Measurements from ENCODE around the gene GRHL1. TPM values are rescaled to one million over a fixed set of nuclear protein-coding genes. Genes with fewer than 3 reads are reported as not detected.

GRHL1 gene
- total RNA-seq, 1 experiment from 2014 or later: 2.5 TPM

- no peak for TF ChIP-seq CTCF (conservative IDR thresholded peaks at IDR 0.05)
- no CpG with 5 or more reads among the region's 16 CpGs for WGBS (ENCODE audit: extremely low coverage, insufficient read length, low lambda C conversion rate)
- Histone ChIP-seq H3K79me2 (ENCODE audit: insufficient read depth, low read length) (no peaks in the 10 kb centered on the region), H3K9me3 (ENCODE audit: control insufficient read depth, low read depth, low read length) (no peaks in the 10 kb centered on the region), H3K4me1 (ENCODE audit: insufficient read depth, low read length) (no peaks in the 10 kb centered on the region), H3T11ph (ENCODE audit: low read length) (no peak overlapping the region), H2BK15ac (ENCODE audit: low read depth, low read length) (no peak overlapping the region), H4K91ac (ENCODE audit: insufficient read length, low read depth, low read length) (no peak overlapping the region), H3K14ac (ENCODE audit: insufficient read depth, low read length) (no peak overlapping the region; the same call in 1 of the 2 replicates), H4K5ac (ENCODE audit: insufficient read length, low read depth, low read length) (no peak overlapping the region), H3K23me2 (ENCODE audit: insufficient read length, low read depth, low read length, poor library complexity, severe bottlenecking) (peaks cover 4% of the 10 kb centered on the region), H2AK5ac (ENCODE audit: insufficient read length, low read length) (no peak overlapping the region), H4K20me1 (ENCODE audit: control insufficient read depth, insufficient read depth, insufficient read length) (no peaks in the 10 kb centered on the region), H3K23ac (ENCODE audit: insufficient read length, low read depth, low read length) (no peak overlapping the region), H3K4me2 (ENCODE audit: insufficient read depth, insufficient read length, low read length) (no peak overlapping the region), H3K18ac (ENCODE audit: insufficient read length, low read depth, low read length) (no peak overlapping the region), H2BK20ac (ENCODE audit: low read depth, low read length, poor library complexity, severe bottlenecking) (no peak overlapping the region), H3K27ac (ENCODE audit: insufficient read length, low read depth, low read length) (no peak overlapping the region), H2BK120ac (ENCODE audit: low read depth, low read length, poor library complexity, severe bottlenecking) (no peak overlapping the region), H3K56ac (ENCODE audit: insufficient read length, low read depth, low read length) (no peak overlapping the region), H2BK5ac (ENCODE audit: insufficient read length, low read length) (no peak overlapping the region), H3K79me1 (ENCODE audit: insufficient read depth, low read depth, low read length, poor library complexity, severe bottlenecking) (no peaks in the 10 kb centered on the region), H3K27me3 (ENCODE audit: insufficient read depth, low read length) (no peaks in the 10 kb centered on the region), H3K9ac (ENCODE audit: extremely low read depth, insufficient read length, low read length) (no peak overlapping the region), H3K4ac (ENCODE audit: low read depth, low read length) (no peak overlapping the region), H2BK12ac (ENCODE audit: insufficient read length, low read depth, low read length) (no peak overlapping the region), H2AFZ (ENCODE audit: low read length) (no peak overlapping the region), H4K8ac (replicated peaks; ENCODE audit: insufficient read length, low read depth, low read length) (no peak overlapping the region)
- DNase-seq: no peak
- H3K36me3 Mint-ChIP-seq (ENCODE audit: insufficient read depth in 1 of 3, low read depth in 3 of 3): no peaks in the 10 kb centered on the region; a peak in 1 of 7 replicates
- H3K27ac Mint-ChIP-seq: no peak overlapping the region
- peaks cover 12% of the 10 kb centered on the region for H3K27me3 Mint-ChIP-seq (ENCODE audit: low read depth)
- H3K9me3 Mint-ChIP-seq: no peaks in the 10 kb centered on the region; a peak in 1 of 5 replicates
- no peak overlapping the region for H3K4me3 Mint-ChIP-seq
- no peaks in the 10 kb centered on the region for H3K4me1 Mint-ChIP-seq
Observed at GRCh38 chr2:10022041-10022421, 70.5 kb downstream of the GRHL1 start.
